Measurements from ENCODE around the gene TAMALIN.

GRCh38 chr12:52049688-52050087, 42.9 kb downstream of the TAMALIN start:
- TF ChIP-seq CTCF (IDR thresholded peaks at IDR 0.05) (no peak), POLR2A (IDR thresholded peaks at IDR 0.05) (no peak)

Measured in adrenal gland (tissue), 5 donors.